Fibroblast of skin of back (primary cell): Measurements from ENCODE around the gene KRTAP5-4.
A peak's percentile ranks its signal among the peaks of the same experiment; 100 is the strongest.
"Not testable (repeated sequence)": the region's sequence is repeated elsewhere in the genome, so short reads cannot be mapped to it uniquely, and the experiment has no call there.

Experiments
- DNase-seq: peaks from one replicate; pipeline ENCODE4 v3.0.0-alpha.2; 2013

KRTAP5-4 gene

GRCh38 chr11:1652771-1653540 lies 31.0 kb upstream of the KRTAP5-4 start:
- DNase-seq: peak; percentile 43

GRCh38 chr11:1652442-1652770 lies 30.5 kb upstream of the KRTAP5-4 start:
- no peak for DNase-seq

DNA sequence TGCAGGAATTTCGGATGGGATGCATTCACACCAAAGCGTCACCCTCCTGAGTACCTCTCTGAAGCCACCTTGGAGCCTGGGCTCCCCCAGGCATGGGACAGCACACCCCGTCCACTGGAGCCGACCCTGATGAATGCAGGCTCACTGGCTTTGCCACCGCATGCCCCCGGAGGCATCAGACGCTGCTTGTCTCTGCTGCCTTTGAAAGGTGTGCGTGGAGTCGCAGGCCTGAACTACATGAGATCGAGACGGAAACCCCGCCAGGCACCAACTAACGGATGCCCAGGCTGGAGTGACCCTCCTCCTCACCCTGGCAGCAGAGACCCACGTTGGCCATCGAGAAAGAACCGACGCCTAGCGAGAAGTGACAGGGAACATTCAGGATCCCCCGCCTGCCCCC lies 30.1 kb upstream of the KRTAP5-4 start:
- no peak for DNase-seq

GRCh38 chr11:1651411-1651980 lies 29.6 kb upstream of the KRTAP5-4 start:
- no peak for DNase-seq

GRCh38 chr11:1650918-1651262 lies 29.0 kb upstream of the KRTAP5-4 start:
- DNase-seq: no peak

DNA sequence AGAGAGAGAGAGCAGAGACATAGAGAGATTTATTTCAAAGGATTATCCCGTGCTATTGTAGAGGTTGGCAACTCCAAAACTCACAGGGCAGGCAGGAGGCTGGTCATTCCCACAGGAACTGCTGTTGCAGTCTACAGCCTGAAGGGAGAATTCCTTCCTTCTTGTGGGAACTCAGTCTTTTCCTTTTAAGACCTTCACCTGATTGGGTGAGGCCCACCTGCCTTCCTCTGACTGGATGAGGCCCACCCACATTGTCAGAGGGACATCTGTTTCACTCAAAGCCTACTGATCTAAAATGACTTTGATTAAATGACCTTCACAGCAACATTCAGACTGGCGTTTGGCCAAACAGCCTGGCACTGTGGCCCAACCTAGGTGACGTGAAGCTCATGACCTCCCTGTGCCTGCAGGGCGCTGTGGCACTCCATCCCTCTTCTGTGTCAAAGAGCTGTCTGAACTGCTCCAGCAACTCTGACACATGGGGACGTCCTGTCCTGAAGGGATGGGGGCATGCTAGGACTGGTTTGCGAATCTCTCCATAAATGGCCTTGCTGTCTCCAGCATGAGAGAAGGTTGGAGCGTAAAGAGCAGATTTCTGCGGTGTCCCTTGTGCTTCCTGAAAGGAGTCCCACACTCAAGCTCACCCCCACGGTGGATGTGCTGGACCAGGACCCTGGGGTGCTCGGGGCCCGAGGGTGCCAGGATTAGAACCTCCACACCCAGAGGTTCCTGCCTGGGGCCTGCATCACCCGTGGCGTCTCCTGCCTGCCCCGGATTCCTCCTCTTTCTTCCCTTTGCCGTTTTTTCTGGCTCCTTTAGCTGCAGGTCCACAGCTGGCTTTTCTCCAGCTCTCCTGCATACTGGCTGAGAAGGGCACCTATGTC lies 28.3 kb upstream of the KRTAP5-4 start:
- DNase-seq: no peak

DNA sequence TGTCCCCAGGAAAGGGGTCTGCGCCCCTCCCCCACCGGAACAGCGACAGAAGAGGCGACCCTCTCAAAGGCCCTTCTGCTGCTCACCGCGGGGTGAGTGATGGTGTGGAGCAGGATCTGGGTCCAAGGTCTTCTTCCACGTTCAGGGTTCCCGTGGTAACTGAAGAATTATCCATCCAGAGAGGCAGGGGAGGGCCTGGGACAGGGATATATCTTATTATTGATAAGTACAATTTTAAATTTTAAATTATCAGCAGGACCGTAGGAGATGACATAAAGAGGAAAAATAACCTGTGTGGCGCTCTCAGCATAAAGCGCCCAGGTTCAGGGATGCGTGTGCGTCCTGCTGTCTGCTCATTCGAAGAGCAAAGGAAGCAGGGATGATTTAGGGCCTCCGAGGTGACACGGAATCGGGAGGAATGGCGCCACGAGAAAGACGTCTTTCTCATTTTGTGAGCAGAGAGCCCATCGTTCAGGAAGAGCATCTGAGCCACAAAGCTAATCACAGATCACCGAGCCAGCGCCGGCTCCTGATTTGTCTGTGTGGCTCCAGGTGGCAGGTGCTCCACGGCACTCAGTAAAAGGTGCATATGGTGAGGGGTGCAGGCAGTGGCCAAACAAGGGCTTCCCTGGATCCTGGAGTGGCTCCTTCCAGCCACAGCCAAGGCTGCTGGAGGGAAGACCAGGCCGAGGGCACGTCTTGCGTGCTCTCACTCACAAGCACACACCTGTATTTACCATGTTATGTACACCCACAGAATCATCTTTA lies 26.9 kb upstream of the KRTAP5-4 start:
- DNase-seq: no peak

DNA sequence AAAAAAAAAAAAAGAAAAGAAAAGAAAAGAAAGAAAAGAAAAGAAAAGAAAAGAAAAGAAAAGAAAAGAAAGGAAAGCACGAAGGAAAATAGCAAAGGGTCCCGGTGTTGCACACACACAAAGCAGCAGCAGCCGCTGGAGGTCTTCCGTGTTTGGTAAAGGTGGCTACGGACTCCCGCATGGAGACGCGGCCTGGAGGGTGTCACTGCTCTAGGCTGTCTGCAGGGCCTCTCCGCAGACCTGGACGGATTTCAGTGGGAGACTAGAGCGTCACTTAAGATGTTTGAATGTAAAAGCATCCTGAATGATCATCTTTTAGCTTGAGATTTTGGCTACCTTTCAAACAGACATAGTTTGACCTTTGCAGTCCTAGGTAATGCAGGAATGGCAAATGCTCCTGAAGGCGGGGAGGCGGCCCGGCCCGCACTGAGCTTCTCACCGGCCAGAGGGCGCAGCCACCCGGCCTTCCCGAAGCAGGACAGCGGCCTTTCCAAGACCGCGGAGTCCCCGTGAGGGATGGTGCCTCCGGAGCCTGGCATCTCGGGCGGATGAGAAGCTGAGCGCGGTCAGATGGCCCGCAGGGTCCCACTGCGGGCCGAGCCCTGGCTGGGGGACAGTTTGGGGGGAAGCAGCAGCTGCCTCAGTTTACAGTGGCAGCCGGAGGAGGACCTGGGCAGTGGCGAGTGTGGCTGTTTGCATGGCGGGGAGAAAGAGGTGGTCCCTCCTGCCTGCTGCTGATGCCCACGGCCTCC lies 26.1 kb upstream of the KRTAP5-4 start:
- DNase-seq: no peak

- not testable (repeated sequence) for DNase-seq
Observed at GRCh38 chr11:1646540-1646939, 24.6 kb upstream of the KRTAP5-4 start.

DNA sequence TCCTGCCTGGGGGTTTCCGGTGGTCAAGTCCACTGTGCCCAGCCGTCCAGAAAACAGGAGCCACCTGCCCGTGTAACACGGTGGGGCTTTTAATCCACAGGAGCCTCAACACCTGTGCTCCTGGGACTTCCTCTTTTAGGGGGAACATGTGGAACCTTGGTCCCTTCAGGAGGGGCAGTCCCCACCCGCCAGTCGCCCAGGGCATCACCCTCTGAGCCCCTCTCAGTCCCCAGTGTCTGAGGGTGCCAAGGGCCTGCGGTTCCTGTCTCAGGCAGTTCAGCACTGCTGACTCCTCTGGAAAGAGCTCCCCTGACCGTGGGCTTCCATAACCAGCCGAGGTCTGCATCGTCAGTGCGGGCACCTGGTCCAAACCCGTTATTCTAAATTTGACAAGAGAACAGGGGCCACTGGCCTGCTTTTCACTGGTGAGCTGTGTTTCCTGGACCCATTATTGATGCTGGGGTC lies 23.5 kb upstream of the KRTAP5-4 start:
- no peak for DNase-seq

GRCh38 chr11:1644601-1645356 lies 22.8 kb upstream of the KRTAP5-4 start:
- DNase-seq: no peak

- no peak for DNase-seq
Observed at GRCh38 chr11:1643146-1643690, 21.3 kb upstream of the KRTAP5-4 start.

GRCh38 chr11:1642288-1643145 lies 20.6 kb upstream of the KRTAP5-4 start:
- DNase-seq: no peak

GRCh38 chr11:1641096-1641495 lies 19.2 kb upstream of the KRTAP5-4 start:
- no peak for DNase-seq

GRCh38 chr11:1640076-1640946 lies 18.4 kb upstream of the KRTAP5-4 start:
- DNase-seq: no peak

- DNase-seq: no peak
Observed at GRCh38 chr11:1639666-1640065, 17.7 kb upstream of the KRTAP5-4 start.

GRCh38 chr11:1639102-1639620 lies 17.2 kb upstream of the KRTAP5-4 start:
- DNase-seq: no peak

- no peak for DNase-seq
Observed at GRCh38 chr11:1638344-1638743, 16.4 kb upstream of the KRTAP5-4 start.

- no peak for DNase-seq
Observed at GRCh38 chr11:1637628-1638027, 15.7 kb upstream of the KRTAP5-4 start.
